ENCODE measurements around the gene TSPAN31.

TSPAN31 gene

GRCh38 chr12:57733928-57734327 lies 10.9 kb upstream of the TSPAN31 start:
- Histone ChIP-seq H3K4me1 (ENCODE audit: control insufficient read depth in 1 of 2, insufficient read depth in 1 of 2, low read depth in 1 of 2, low read length in 1 of 2) (peaks cover under 1 to 1% of the 10 kb centered on the region in 2 experiments), H3K4me3 (ENCODE audit: low read depth in 1 of 2, low read length in 1 of 2) (no peak overlapping the region), H3K27me3 (no peaks in the 10 kb centered on the region), H3K27ac (peak overlapping the region; percentile 39), H3K36me3 (peaks cover 98% of the 10 kb centered on the region), H3K9me3 (no peaks in the 10 kb centered on the region)
- TF ChIP-seq CTCF (IDR thresholded peaks at IDR 0.05): no peak

- peaks cover 96% of the 10 kb centered on the region for H3K36me3 ChIP-seq
- TF ChIP-seq CTCF (IDR thresholded peaks at IDR 0.05): no peak
- peaks cover 7 to 8% of the 10 kb centered on the region in 2 experiments for H3K4me1 ChIP-seq (ENCODE audit: control insufficient read depth in 1 of 2, insufficient read depth in 1 of 2, low read depth in 1 of 2, low read length in 1 of 2)
- H3K4me3 ChIP-seq (ENCODE audit: low read depth in 1 of 2, low read length in 1 of 2): no peak overlapping the region
- no peaks in the 10 kb centered on the region for H3K27me3 ChIP-seq
- H3K9me3 ChIP-seq: no peaks in the 10 kb centered on the region
- peak overlapping the region; percentile 39 for H3K27ac ChIP-seq
Observed at GRCh38 chr12:57734591-57734990, 10.2 kb upstream of the TSPAN31 start.

- H3K4me1 ChIP-seq (ENCODE audit: control insufficient read depth in 1 of 2, insufficient read depth in 1 of 2, low read depth in 1 of 2, low read length in 1 of 2): peaks cover 15% of the 10 kb centered on the region in 2 experiments
- H3K4me3 ChIP-seq (ENCODE audit: low read depth in 1 of 2, low read length in 1 of 2): no peak overlapping the region
- no peaks in the 10 kb centered on the region for H3K9me3 ChIP-seq
- peaks cover 95% of the 10 kb centered on the region for H3K36me3 ChIP-seq
- no peaks in the 10 kb centered on the region for H3K27me3 ChIP-seq
- TF ChIP-seq CTCF (IDR thresholded peaks at IDR 0.05): no peak
- H3K27ac ChIP-seq: peak overlapping the region; percentile 39
Observed at GRCh38 chr12:57735198-57735855, 9.5 kb upstream of the TSPAN31 start.

GRCh38 chr12:57735952-57736740 lies 8.7 kb upstream of the TSPAN31 start:
- TF ChIP-seq CTCF (IDR thresholded peaks at IDR 0.05): no peak
- no peaks in the 10 kb centered on the region for H3K27me3 ChIP-seq
- peak overlapping the region; percentile 9 for H3K27ac ChIP-seq
- H3K4me3 ChIP-seq (ENCODE audit: low read depth in 1 of 2, low read length in 1 of 2): no peak overlapping the region
- no peaks in the 10 kb centered on the region for H3K9me3 ChIP-seq
- peaks cover 23% of the 10 kb centered on the region in 2 experiments for H3K4me1 ChIP-seq (ENCODE audit: control insufficient read depth in 1 of 2, insufficient read depth in 1 of 2, low read depth in 1 of 2, low read length in 1 of 2)
- H3K36me3 ChIP-seq: peaks cover 86% of the 10 kb centered on the region

GRCh38 chr12:57736741-57737466 lies 7.9 kb upstream of the TSPAN31 start:
- H3K27me3 ChIP-seq: no peaks in the 10 kb centered on the region
- H3K4me3 ChIP-seq (ENCODE audit: low read depth in 1 of 2, low read length in 1 of 2): no peak overlapping the region

More at GRCh38 chr12:57736741-57737466, 7.9 kb upstream of the TSPAN31 start:
- Histone ChIP-seq H3K9me3 (no peaks in the 10 kb centered on the region), H3K36me3 (peaks cover 79% of the 10 kb centered on the region), H3K4me1 (ENCODE audit: control insufficient read depth in 1 of 2, insufficient read depth in 1 of 2, low read depth in 1 of 2, low read length in 1 of 2) (peaks cover 29 to 31% of the 10 kb centered on the region in 2 experiments), H3K27ac (no peak overlapping the region)
- no peak for TF ChIP-seq CTCF (IDR thresholded peaks at IDR 0.05)
